K562 (cell line): Measurements from ENCODE around the gene LETM1. TPM values are rescaled to one million over a fixed set of nuclear protein-coding genes. Genes with fewer than 3 reads are reported as not detected.

ENCODE experiments used
- ARID3B ChIP-seq: fragments of 250-450 bp; sonication (Bioruptor Pico); IDR thresholded peaks from 2 replicates; pipeline ENCODE4 v1.4.0; 2020; ENCODE audit warnings: borderline replicate concordance
- ATF7 ChIP-seq: fragments of 450-650 bp; IDR thresholded peaks from 2 replicates; pipeline ENCODE4 v1.7.1; 2014; ENCODE audit warnings: mild to moderate bottlenecking, moderate library complexity
- CEBPG ChIP-seq, 3 experiments: fragments of 200-800 bp in 1 of 3; sonication (Bioruptor generic) in 1 of 3; sonication (generic) in 1 of 3; formaldehyde crosslinking in 1 of 3; IDR thresholded peaks in 2 of 3; conservative IDR thresholded peaks in 1 of 3; 2 replicates each; pipeline versions ENCODE4 v1.6.1 to v1.8.0; 2016 to 2022; ENCODE audit warnings: missing compliant biosample characterization in 2 of 3, missing genetic modification characterization in 2 of 3, mild to moderate bottlenecking in 1 of 3, missing genetic modification reagents in 1 of 3
- CREB1 ChIP-seq, 2 experiments: sonication (generic) in 1 of 2; formaldehyde crosslinking in 1 of 2; IDR thresholded peaks; 2 replicates each; pipeline versions ENCODE4 v1.6.1 to v1.8.0; 2012 to 2022; ENCODE audit warnings: inconsistent platforms in 1 of 2, mild to moderate bottlenecking in 1 of 2, missing genetic modification reagents in 1 of 2, moderate library complexity in 1 of 2
- CTBP1 ChIP-seq: fragments of 450-650 bp; IDR thresholded peaks from 2 replicates; pipeline ENCODE4 v1.6.1; 2016; ENCODE audit warnings: borderline replicate concordance
- DPF2 ChIP-seq: fragments of 450-650 bp; IDR thresholded peaks from 2 replicates; pipeline ENCODE4 v1.6.1; 2016
- E2F1 ChIP-seq: sonication (generic); formaldehyde crosslinking; IDR thresholded peaks from 2 replicates; pipeline ENCODE4 v1.8.1; 2023; ENCODE audit warnings: mild to moderate bottlenecking, missing genetic modification reagents, moderate library complexity
- ELF2 ChIP-seq: fragments of 250-450 bp; sonication (Bioruptor Pico); IDR thresholded peaks from 2 replicates; pipeline ENCODE4 v1.5.0; 2021; ENCODE audit warnings: mild to moderate bottlenecking
- FOSL1 ChIP-seq: fragments of 200-800 bp; sonication (Bioruptor generic); conservative IDR thresholded peaks from 2 replicates; pipeline ENCODE4 v1.6.1; 2016; ENCODE audit warnings: missing genetic modification characterization, missing compliant biosample characterization
- GABPA ChIP-seq: fragments of 200-800 bp; sonication (Bioruptor generic); conservative IDR thresholded peaks from 2 replicates; pipeline ENCODE4 v1.6.1; 2016; ENCODE audit warnings: low read depth, missing genetic modification characterization, missing compliant biosample characterization
- HDAC3 ChIP-seq: fragments of 450-650 bp; IDR thresholded peaks from 2 replicates; pipeline ENCODE4 v1.6.1; 2018; ENCODE audit warnings: borderline replicate concordance, mild to moderate bottlenecking, moderate library complexity; ENCODE audit not compliant: partially characterized antibody
- ID3 ChIP-seq, 2 experiments: fragments of 250-450 bp in 1 of 2; fragments of 450-650 bp in 1 of 2; sonication (Bioruptor Pico) in 1 of 2; IDR thresholded peaks; 2 replicates each; pipeline versions ENCODE4 v1.6.1 to v1.8.0; 2016 to 2021; ENCODE audit warnings: mild to moderate bottlenecking in 2 of 2, moderate library complexity in 2 of 2, missing compliant biosample characterization in 1 of 2, missing genetic modification characterization in 1 of 2
- LCOR ChIP-seq: sonication (generic); formaldehyde crosslinking; IDR thresholded peaks from 2 replicates; pipeline ENCODE4 v1.8.0; 2022; ENCODE audit warnings: mild to moderate bottlenecking, missing genetic modification reagents
- MAZ ChIP-seq, 2 experiments: fragments of 450-650 bp in 1 of 2; sonication (generic) in 1 of 2; formaldehyde crosslinking; IDR thresholded peaks in 1 of 2; conservative IDR thresholded peaks in 1 of 2; 2 replicates each; pipeline versions ENCODE4 v1.4.0 to v1.5.0; 2020; ENCODE audit warnings: mild to moderate bottlenecking in 1 of 2, missing genetic modification reagents in 1 of 2
- MYC ChIP-seq, 2 experiments: fragments of 250-450 bp in 1 of 2; sonication (Bioruptor Pico) in 1 of 2; IDR thresholded peaks; 2 replicates each; pipeline versions ENCODE4 v1.5.1 to v1.6.1; 2012 to 2021; ENCODE audit warnings: low read depth in 2 of 2, borderline replicate concordance in 1 of 2, improper control_type of control experiment in 1 of 2, low read length in 1 of 2, mild to moderate bottlenecking in 1 of 2, moderate library complexity in 1 of 2
- PRPF4 ChIP-seq: fragments of 200-400 bp; formaldehyde crosslinking; IDR thresholded peaks from one replicate; pipeline ENCODE4 v1.6.1; 2017; ENCODE audit warnings: low read length, low read depth, mild to moderate bottlenecking; ENCODE audit not compliant: insufficient read depth, poor library complexity, severe bottlenecking
- SETDB1 ChIP-seq: IDR thresholded peaks from one replicate; pipeline ENCODE4 v1.6.1; 2012; ENCODE audit warnings: low read length, control low read depth, inconsistent platforms
- SIN3A ChIP-seq, 2 experiments: fragments of 150-350 bp in 1 of 2; IDR thresholded peaks; 2 replicates each; pipeline ENCODE4 v1.6.1; 2011 to 2016; ENCODE audit warnings: borderline replicate concordance in 2 of 2, low read depth in 2 of 2, low read length in 2 of 2, mild to moderate bottlenecking in 2 of 2, moderate library complexity in 2 of 2; ENCODE audit not compliant: control insufficient read depth in 1 of 2
- SIX5 ChIP-seq, 2 experiments: IDR thresholded peaks; 2 replicates each; pipeline ENCODE4 v1.6.1; 2011; ENCODE audit warnings: low read length in 2 of 2, borderline replicate concordance in 1 of 2, low read depth in 1 of 2, mild to moderate bottlenecking in 1 of 2, moderate library complexity in 1 of 2; ENCODE audit not compliant: insufficient read depth in 1 of 2
- SMARCB1 ChIP-seq: IDR thresholded peaks from 2 replicates; pipeline ENCODE4 v1.6.1; 2011; ENCODE audit warnings: improper control_type of control experiment, low read depth; ENCODE audit not compliant: insufficient read length
- ZNF146 ChIP-seq: IDR thresholded peaks from one replicate; pipeline ENCODE4 v1.6.1; 2018; ENCODE audit warnings: missing compliant biosample characterization; ENCODE audit not compliant: unreplicated experiment
- polyA plus RNA-seq, 8 experiments: library from polyadenylated mRNA; depleted of rRNA in 4 of 8; stranded (reverse) in 5 of 8; unstranded in 3 of 8; fragments of >200 nt; fragmentation: Nextera tagmentation in 2 of 8; fragmentation: Illumina TruSeq in 1 of 8; extraction: Ambion mirVana in 2 of 8; extraction: Trizol in 1 of 8; gene quantifications; 2 replicates each; pipeline versions ENCODE4 v1.2.1 to v1.2.3, GENCODE V29; 2011 to 2014; ENCODE audit warnings: inconsistent platforms in 1 of 8, missing spikeins in 1 of 8
- total RNA-seq, 7 experiments: library from RNA; depleted of rRNA in 6 of 7; stranded (reverse); fragments of >200 nt in 6 of 7; fragmentation: Illumina TruSeq in 2 of 7; extraction: Trizol in 2 of 7; gene quantifications; 2 replicates each; pipeline versions ENCODE4 v1.2.1 to v1.2.3, GENCODE V29; 2011 to 2021; ENCODE audit warnings: low replicate concordance in 1 of 7

Gene LETM1
- total and polyA plus RNA-seq, 9 of the 15 experiments (the other 6 are each of a cell fraction or from before 2014, with no cell fraction given) = 3.9 to 109 (median 35.0) TPM

- TF ChIP-seq FOSL1 (tag) (no peak), SMARCB1 (no peak), CEBPG (CRISPR knock-in tag; IDR thresholded peaks at IDR 0.05) (no peak), CEBPG (tag; conservative IDR thresholded peaks at IDR 0.05 in 1 of 2, IDR thresholded peaks at IDR 0.05 in 1 of 2) (no peak), MAZ (CRISPR knock-in tag; conservative IDR thresholded peaks at IDR 0.05 in 1 of 2, IDR thresholded peaks at IDR 0.05 in 1 of 2) (peak; percentile 56 to 64), HDAC3 (no peak), ARID3B (CRISPR knock-in tag) (no peak), PRPF4 (peak; percentile 56), E2F1 (CRISPR knock-in tag) (0 out of 2 replicates have a peak, but pooled peaks have one; percentile 72), ID3 (CRISPR knock-in tag; IDR thresholded peaks at IDR 0.05) (no peak), ID3 (tag; IDR thresholded peaks at IDR 0.05) (0 out of 2 replicates have a peak, but pooled peaks have one; percentile 53), CTBP1 (peak; percentile 92), ZNF146 (peak; percentile 35), CREB1 (IDR thresholded peaks at IDR 0.05) (peak; percentile 93), CREB1 (CRISPR knock-in tag; IDR thresholded peaks at IDR 0.05) (peak; percentile 79), SIN3A (IDR thresholded peaks at IDR 0.05; ENCODE audit: borderline replicate concordance in 2 of 2, control insufficient read depth in 1 of 2, low read depth in 2 of 2, low read length in 2 of 2) (peak in 1 of 2 experiments; percentile 61; a peak in 2 of 4 replicates), MYC (IDR thresholded peaks at IDR 0.05; ENCODE audit: low read depth, low read length) (peak; percentile 81; the same call in 1 of the 2 replicates), MYC (CRISPR knock-in tag; IDR thresholded peaks at IDR 0.05; ENCODE audit: borderline replicate concordance, low read depth) (peak; percentile 85; the same call in 1 of the 2 replicates), LCOR (CRISPR knock-in tag) (peak; percentile 85; the same call in 1 of the 2 replicates), SIX5 (IDR thresholded peaks at IDR 0.05; ENCODE audit: borderline replicate concordance in 1 of 2, insufficient read depth in 1 of 2, low read depth in 1 of 2, low read length in 2 of 2) (peak; percentile 87 to 90), GABPA (tag) (peak; percentile 91), ATF7 (peak; percentile 76; the same call in 1 of the 2 replicates), SETDB1 (peak; percentile 68), ELF2 (CRISPR knock-in tag) (peak; percentile 79; the same call in 1 of the 2 replicates), DPF2 (no peak)
Measured at GRCh38 chr4:1856071-1856942, at the start of gene LETM1 (continued).
